ENCODE measurements around the gene TBC1D20. TPM values are rescaled to one million over a fixed set of nuclear protein-coding genes. Genes with fewer than 3 reads are reported as not detected.
"Not testable (repeated sequence)": the region's sequence is repeated elsewhere in the genome, so short reads cannot be mapped to it uniquely, and the experiment has no call there.

TBC1D20 gene
- total RNA-seq, result 10 to 100 TPM; 24.3 to 26.5 (median 25.6) TPM
- polyA plus RNA-seq, result 13.6 TPM
- long read RNA-seq, donor 1, full-length matches to known transcripts, result 37 of 65 reads
- long read RNA-seq, donor 1, partial matches to known transcripts, result 11 of 65 reads
- long read RNA-seq, donor 1, other reads (novel, unspliced or antisense), result 17 of 65 reads
- long read RNA-seq, donor 2, full-length matches to known transcripts, result 35 of 49 reads
- long read RNA-seq, donor 2, partial matches to known transcripts, result 6 of 49 reads
- long read RNA-seq, donor 2, other reads (novel, unspliced or antisense), result 8 of 49 reads
- long read RNA-seq, donor 3, full-length matches to known transcripts, result 6 of 28 reads
- long read RNA-seq, donor 3, partial matches to known transcripts, result 21 of 28 reads
- long read RNA-seq, donor 3, other reads (novel, unspliced or antisense), result 1 of 28 reads
- long read RNA-seq, donor 4, full-length matches to known transcripts, result 34 of 50 reads
- long read RNA-seq, donor 4, partial matches to known transcripts, result 6 of 50 reads
- long read RNA-seq, donor 4, other reads (novel, unspliced or antisense), result 10 of 50 reads

- intact Hi-C loops (cut with DNase I), result no loop called here
- no peaks in the 10 kb centered on the region for H3K27me3 ChIP-seq (ENCODE audit: control insufficient read depth, insufficient read depth)
- peak within 1 kb of the TSS; percentile 97 for H3K4me3 ChIP-seq (ENCODE audit: low read length)
- peak within 1 kb of the TSS; percentile 92 for H3K27ac ChIP-seq (ENCODE audit: low read length)
- H3K4me1 ChIP-seq (ENCODE audit: control insufficient read depth, insufficient read depth, low read length), result peaks cover 5% of the 10 kb centered on the region
- ATAC-seq (peak; percentile 98), DNase-seq (peak; percentile 88 to 94 (median 94))
- under 1% methylated on average over 80 of the region's 80 CpGs for WGBS
- no peaks in the 10 kb centered on the region for H3K9me3 ChIP-seq (ENCODE audit: control insufficient read depth, low read length)
Measured at GRCh38 chr20:462199-462991, at the start of gene TBC1D20. TBC1D20 (minus strand) TSS chr20:462533; CDS start chr20:462405, 128 bp downstream.

DNA sequence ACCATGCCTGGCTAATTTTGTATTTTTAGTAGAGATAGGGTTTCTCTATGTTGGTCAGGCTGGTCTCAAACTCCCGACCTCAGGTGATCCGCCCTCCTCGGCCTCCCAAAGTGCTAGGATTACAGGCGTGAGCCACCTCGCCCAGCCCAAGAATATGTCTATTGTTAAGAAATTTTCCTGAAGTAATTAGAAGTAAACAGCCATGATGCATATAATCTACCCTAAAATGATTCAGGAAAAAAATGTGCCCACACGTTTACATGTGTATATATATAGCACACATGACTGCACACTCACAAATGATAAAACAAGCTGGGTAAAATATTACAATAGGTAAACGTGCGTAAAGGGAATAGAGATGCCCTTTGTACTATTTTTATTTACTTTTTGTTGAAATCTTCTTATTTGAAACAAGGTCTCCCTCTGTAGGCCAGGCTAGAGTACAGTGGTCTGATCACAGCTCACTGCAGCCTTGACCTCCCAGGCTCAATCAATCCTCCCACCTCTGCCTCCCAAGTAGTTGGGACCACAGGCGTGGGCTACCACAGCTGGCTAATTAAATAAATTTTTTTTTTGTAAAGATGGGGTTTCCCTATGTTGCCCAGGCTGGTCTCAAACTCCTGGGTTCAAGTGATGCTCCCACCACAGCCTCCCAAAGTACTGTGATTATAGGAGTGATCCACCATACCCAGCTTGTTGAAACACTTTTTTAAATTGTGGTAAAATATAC, 48.2 kb upstream of the TBC1D20 start:
- H3K4me1 ChIP-seq (ENCODE audit: control insufficient read depth, insufficient read depth, low read length), result not testable (repeated sequence)

GRCh38 chr20:508364-508787, 46.0 kb upstream of the TBC1D20 start:
- H3K27ac ChIP-seq (ENCODE audit: low read length); ATAC-seq; H3K4me1 ChIP-seq (ENCODE audit: control insufficient read depth, insufficient read depth, low read length); H3K4me3 ChIP-seq (ENCODE audit: low read length); DNase-seq; H3K9me3 ChIP-seq (ENCODE audit: control insufficient read depth, low read length); H3K27me3 ChIP-seq (ENCODE audit: control insufficient read depth, insufficient read depth); intact Hi-C loops (cut with DNase I): not testable (repeated sequence)
- WGBS, result 44% methylated on average over 6 of the region's 6 CpGs

More for the DNA sequence above, 48.2 kb upstream of the TBC1D20 start:
- H3K27ac ChIP-seq (ENCODE audit: low read length); intact Hi-C loops (cut with DNase I); ATAC-seq; H3K27me3 ChIP-seq (ENCODE audit: control insufficient read depth, insufficient read depth); DNase-seq; H3K9me3 ChIP-seq (ENCODE audit: control insufficient read depth, low read length); H3K4me3 ChIP-seq (ENCODE audit: low read length): not testable (repeated sequence)
- 85% methylated on average over 9 of the region's 9 CpGs for WGBS

DNA sequence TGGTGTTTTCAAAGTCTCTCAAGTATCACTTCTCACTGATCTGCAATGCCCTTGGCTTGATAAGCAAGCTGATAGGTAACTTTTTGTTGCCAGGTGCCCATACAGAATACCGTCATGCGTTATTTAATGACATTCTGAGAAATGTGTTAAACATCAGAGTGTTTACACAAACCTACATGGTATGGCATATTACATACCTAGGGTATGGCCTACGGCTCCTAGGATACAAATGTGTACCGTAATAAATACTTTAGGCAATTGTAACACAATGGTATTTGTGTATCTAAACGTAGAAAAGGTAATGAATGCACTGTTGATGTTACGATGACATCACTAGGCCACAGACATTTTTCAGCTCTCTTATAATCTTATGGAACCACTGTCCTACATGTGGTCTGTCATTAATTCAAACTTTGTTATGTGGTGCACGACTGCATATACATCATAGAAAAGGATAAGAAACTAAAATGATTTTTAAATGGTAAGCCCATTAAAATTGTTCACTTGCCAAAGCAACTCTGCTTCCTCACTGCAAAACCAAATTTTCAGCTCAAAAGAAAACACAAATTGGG, 45.5 kb upstream of the TBC1D20 start:
- H3K9me3 ChIP-seq (ENCODE audit: control insufficient read depth, low read length), result no peaks in the 10 kb centered on the region
- DNase-seq, result no peak
- no peak overlapping the region for H3K27ac ChIP-seq (ENCODE audit: low read length)
- H3K27me3 ChIP-seq (ENCODE audit: control insufficient read depth, insufficient read depth), result no peaks in the 10 kb centered on the region
- no peak overlapping the region for H3K4me3 ChIP-seq (ENCODE audit: low read length)
- no peaks in the 10 kb centered on the region for H3K4me1 ChIP-seq (ENCODE audit: control insufficient read depth, insufficient read depth, low read length)
- WGBS, result 84% methylated on average over 7 of the region's 7 CpGs
- intact Hi-C loops (cut with DNase I), result no loop called here
- no peak for ATAC-seq

DNA sequence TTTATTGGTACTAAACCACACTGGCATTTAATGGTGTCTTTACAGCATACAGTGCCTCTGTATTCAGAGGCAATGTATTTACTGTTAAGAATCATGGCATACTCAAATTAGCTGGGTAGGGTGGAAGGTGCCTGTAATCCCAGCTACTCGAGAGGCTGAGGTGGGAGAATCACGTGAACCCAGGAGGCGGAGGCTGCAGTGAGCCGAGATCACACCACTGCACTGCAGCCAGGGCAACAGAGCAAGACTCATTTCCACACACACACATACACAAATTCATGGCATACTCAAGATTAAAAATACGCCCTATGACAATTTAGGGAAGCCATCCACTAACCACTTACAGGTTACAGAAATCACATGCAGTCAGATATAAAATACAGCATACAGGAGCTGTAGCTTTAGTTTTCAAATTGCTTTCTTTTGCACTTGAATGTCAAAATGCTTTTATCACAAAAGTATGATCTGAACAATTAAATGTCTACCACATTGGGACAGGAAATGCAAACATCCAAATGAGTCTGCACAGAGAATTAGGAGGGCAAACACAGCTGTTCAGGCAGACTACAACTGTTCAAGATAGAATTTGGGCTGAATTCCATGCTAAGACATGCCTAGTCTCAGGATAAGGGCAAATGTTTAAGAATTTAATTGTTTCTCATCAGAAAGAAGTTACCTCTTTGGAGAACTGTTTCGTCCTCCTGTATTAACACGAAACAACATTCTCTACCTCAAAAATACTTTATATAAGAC, 44.8 kb upstream of the TBC1D20 start:
- 87% methylated on average over 7 of the region's 7 CpGs for WGBS
- ATAC-seq (no peak), DNase-seq (no peak)
- Histone ChIP-seq H3K27ac (ENCODE audit: low read length) (no peak overlapping the region), H3K4me3 (ENCODE audit: low read length) (no peak overlapping the region), H3K27me3 (ENCODE audit: control insufficient read depth, insufficient read depth) (no peaks in the 10 kb centered on the region), H3K4me1 (ENCODE audit: control insufficient read depth, insufficient read depth, low read length) (no peaks in the 10 kb centered on the region), H3K9me3 (ENCODE audit: control insufficient read depth, low read length) (no peaks in the 10 kb centered on the region)
- intact Hi-C loops (cut with DNase I), result no loop called here

- Histone ChIP-seq H3K27ac (ENCODE audit: low read length) (no peak overlapping the region), H3K9me3 (ENCODE audit: control insufficient read depth, low read length) (no peaks in the 10 kb centered on the region), H3K27me3 (ENCODE audit: control insufficient read depth, insufficient read depth) (no peaks in the 10 kb centered on the region), H3K4me3 (ENCODE audit: low read length) (no peak overlapping the region), H3K4me1 (ENCODE audit: control insufficient read depth, insufficient read depth, low read length) (no peaks in the 10 kb centered on the region)
- DNase-seq (no peak), ATAC-seq (no peak)
- intact Hi-C loops (cut with DNase I), result no loop called here
- WGBS, result 79% methylated on average over 3 of the region's 3 CpGs
Measured at GRCh38 chr20:504632-505075, 42.3 kb upstream of the TBC1D20 start.

GRCh38 chr20:503048-503737, 40.9 kb upstream of the TBC1D20 start:
- no peak for ATAC-seq
- DNase-seq, result no peak
- Histone ChIP-seq H3K4me3 (ENCODE audit: low read length) (no peak overlapping the region), H3K27me3 (ENCODE audit: control insufficient read depth, insufficient read depth) (no peaks in the 10 kb centered on the region), H3K9me3 (ENCODE audit: control insufficient read depth, low read length) (no peaks in the 10 kb centered on the region), H3K4me1 (ENCODE audit: control insufficient read depth, insufficient read depth, low read length) (no peaks in the 10 kb centered on the region), H3K27ac (ENCODE audit: low read length) (no peak overlapping the region)
- intact Hi-C loops (cut with DNase I), result no loop called here
- 90% methylated on average over 11 of the region's 11 CpGs for WGBS

GRCh38 chr20:497979-498378, 35.6 kb upstream of the TBC1D20 start:
- intact Hi-C loops (cut with DNase I), result no loop called here
- WGBS, result 95% methylated on average over 2 of the region's 2 CpGs
- no peak overlapping the region for H3K27ac ChIP-seq (ENCODE audit: low read length)

DNA sequence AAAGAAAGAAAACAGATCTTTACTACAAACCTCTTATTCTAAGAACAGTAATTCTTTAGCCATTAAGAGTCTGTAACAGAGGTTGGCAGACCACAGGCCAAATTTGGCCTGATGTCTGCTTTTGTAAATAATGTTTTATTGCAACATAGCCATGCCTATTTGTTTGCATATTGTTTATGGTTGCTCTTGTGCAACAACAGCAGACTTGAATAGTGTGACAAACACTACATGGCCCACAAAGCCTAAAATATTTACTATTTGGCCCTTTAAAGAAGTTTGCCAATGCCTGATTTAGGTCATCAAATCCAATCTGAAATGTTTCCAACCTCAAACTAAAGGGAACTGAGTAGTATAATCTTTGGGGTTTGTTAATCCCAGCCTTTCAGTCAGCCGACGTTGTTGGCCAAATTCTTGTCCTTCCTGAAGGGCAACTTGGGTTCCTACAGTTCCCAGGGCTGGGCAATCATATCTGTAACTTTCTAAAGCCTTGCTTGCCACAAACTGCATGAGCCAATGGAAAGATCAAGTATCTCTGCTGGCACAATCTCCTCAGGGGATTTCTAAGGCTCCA, 33.9 kb upstream of the TBC1D20 start:
- DNase-seq, result no peak
- 27% methylated on average over 2 of the region's 2 CpGs for WGBS
- Histone ChIP-seq H3K27ac (ENCODE audit: low read length) (no peak overlapping the region), H3K9me3 (ENCODE audit: control insufficient read depth, low read length) (no peaks in the 10 kb centered on the region), H3K4me3 (ENCODE audit: low read length) (no peak overlapping the region), H3K4me1 (ENCODE audit: control insufficient read depth, insufficient read depth, low read length) (no peaks in the 10 kb centered on the region), H3K27me3 (ENCODE audit: control insufficient read depth, insufficient read depth) (no peaks in the 10 kb centered on the region)
- ATAC-seq, result peak in 1 of 2 donors; percentile 38
- intact Hi-C loops (cut with DNase I), result no loop called here

More at GRCh38 chr20:497979-498378, 35.6 kb upstream of the TBC1D20 start:
- no peak for DNase-seq
- no peak for ATAC-seq
- no peaks in the 10 kb centered on the region for H3K27me3 ChIP-seq (ENCODE audit: control insufficient read depth, insufficient read depth)
- H3K4me3 ChIP-seq (ENCODE audit: low read length), result no peak overlapping the region
- no peaks in the 10 kb centered on the region for H3K9me3 ChIP-seq (ENCODE audit: control insufficient read depth, low read length)
- no peaks in the 10 kb centered on the region for H3K4me1 ChIP-seq (ENCODE audit: control insufficient read depth, insufficient read depth, low read length)

Data from right cardiac atrium (tissue), 5 donors.